ENCODE measurements around the gene EML3. TPM values are rescaled to one million over a fixed set of nuclear protein-coding genes. Genes with fewer than 3 reads are reported as not detected.
"Not testable (repeated sequence)": the region's sequence is repeated elsewhere in the genome, so short reads cannot be mapped to it uniquely, and the experiment has no call there.

EML3 gene
- total RNA-seq, 1 donor from 2014 or later, result 4.5 TPM

DNA sequence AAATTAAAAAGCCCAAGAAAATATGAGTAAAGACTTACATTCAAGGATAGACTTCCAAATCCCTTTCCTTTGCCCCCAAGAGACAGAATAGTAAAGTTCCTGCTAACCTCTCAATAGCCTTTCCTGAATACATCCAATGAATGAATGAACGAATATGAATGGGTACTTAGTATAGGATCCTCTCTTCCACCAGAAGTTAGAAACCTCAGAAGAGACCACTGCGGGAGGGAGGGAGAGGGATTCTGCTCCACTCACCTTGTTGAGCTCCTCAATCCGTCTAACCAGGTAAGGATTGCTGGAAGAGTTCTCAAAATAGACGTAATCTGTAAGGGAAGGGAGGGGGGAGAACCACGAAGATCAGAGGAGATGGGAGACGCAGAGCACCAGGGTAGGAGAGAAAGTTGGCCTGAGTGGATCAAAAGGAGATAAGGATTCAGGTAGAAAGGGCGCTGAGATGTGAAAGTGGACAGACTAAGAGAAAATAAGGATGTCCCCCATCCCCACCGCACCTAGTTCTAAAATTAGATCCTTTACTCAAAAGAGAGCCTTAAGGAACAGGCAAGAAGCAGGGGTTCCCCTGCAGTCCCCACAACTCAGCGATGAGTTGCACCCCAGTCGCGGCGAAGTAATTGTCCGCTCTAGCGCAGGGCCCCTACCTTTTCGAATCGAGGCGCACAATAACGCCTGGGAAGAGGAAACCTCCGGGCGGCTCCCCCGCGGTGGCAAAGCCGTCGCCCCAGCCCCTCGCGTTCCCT lies 12.0 kb downstream of the EML3 start:
- no peak for DNase-seq

DNA sequence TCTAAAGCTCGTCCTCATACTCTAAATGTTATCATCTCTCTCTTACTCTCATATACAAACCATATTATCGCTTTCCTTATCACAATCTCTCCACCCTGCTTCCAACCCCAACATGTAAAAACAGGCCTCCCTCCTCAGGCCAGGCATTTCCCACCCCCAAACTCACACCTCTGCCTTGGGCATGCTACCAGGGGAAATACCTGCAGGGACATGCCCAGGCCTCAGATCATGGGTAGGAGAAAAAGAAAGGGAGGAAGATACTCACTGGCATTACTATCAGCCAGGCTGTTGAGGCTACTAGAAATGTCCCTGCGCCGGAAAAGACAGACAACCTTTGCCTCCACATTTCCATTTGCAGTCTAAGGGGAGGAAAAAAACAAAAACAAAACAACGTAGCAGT lies 12.7 kb downstream of the EML3 start:
- no peak for DNase-seq

DNA sequence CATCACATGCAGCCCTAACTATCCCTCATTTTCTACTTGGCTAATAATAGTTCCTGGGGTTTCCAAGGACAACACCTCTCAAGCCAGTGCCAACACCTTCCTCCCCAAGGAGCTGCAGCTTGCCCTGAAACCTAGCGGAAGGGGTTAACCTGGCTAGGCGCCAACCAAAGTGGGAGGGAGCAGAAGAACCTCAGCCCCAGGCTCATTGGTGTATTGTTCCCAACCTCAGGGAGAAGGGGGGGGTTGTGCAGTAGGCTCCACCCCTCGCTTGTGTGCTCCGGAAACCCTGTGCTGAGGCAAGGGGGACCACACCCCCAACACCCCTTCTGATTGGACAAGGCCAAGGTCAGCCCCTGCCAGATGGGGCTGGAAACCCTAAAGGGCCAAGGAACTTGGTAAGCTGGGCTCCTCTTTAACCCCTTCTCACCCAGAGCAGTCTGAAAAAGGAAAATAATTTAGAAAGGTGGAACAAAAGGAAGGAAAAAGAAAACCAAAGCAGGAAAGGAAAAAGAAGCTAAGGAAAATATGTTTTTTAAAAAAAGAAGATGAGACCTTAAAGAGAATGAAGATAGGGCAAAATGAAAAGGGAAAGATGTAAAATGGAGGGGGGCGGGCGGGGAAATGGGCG lies 13.4 kb downstream of the EML3 start:
- peak; percentile 85 for DNase-seq

DNA sequence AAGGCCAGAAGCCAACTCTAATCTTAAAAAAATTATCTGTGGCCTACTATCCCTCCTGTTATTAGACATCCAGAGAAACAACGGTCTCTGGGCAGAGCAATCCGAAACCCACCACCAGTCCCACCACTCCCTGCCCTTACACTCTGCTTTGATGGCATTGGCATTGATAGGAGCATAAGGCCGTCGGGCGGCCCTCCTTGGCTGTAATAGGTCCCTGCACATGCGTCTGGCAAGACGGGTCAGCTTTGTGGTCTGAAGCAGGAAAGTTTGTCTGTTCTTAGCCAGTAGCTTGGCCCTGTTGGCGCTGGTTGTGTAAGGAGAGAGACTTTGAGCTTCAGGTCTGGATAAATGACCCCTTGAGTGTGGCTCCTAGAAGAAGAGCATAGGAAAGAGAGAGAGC lies 17.5 kb downstream of the EML3 start:
- DNase-seq, result no peak

DNA sequence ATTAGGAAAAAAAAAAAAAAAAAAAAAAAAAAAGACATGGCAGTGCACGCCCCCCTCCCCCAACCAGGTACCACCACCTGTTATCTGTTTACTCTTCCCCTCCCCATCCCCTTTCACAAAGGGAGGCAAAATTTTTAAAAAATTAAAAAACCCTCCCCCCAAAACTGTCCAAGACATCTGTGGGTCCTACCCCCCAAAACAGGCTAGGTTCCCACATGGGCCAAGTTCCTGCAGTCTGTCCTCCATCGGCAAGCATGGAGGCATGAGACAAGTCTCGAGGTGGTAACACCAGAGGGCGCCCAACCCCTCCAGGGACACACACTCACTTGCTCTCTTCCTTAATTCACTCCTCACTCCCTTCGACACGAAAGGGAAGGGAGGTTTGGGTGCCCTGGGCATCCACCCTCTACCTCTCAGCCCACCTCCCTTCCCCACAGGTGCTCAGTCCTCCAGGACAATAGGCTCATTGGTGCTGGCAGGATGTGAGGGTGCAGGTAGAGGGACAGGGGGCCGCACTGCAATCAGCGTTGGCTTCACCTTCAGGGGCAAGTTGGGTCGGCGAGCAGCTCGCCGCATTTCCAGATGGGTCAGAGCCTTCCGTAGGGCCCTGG lies 19.0 kb downstream of the EML3 start:
- DNase-seq, result peak; percentile 39

DNA sequence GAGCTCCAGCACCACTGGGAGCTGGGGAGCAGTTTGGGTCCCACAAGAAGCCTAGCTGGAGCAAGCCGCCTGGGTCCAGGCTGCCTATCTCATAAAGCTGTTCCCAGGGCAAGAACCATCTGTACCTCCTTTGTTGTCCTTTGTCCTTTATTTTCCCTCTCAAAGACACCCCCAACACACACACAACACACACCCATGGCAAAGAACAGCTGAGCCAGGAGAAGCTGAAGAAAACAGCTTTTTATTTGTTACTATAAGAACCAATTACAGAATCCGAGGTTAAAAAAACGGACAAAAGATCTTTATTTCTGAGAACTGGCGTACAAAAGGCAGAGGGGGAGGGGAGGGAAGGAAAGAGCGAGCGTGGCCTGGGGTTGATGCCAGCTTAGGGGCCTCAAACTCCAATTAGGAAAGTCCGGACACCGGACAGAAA lies 19.6 kb downstream of the EML3 start:
- no peak for DNase-seq

DNA sequence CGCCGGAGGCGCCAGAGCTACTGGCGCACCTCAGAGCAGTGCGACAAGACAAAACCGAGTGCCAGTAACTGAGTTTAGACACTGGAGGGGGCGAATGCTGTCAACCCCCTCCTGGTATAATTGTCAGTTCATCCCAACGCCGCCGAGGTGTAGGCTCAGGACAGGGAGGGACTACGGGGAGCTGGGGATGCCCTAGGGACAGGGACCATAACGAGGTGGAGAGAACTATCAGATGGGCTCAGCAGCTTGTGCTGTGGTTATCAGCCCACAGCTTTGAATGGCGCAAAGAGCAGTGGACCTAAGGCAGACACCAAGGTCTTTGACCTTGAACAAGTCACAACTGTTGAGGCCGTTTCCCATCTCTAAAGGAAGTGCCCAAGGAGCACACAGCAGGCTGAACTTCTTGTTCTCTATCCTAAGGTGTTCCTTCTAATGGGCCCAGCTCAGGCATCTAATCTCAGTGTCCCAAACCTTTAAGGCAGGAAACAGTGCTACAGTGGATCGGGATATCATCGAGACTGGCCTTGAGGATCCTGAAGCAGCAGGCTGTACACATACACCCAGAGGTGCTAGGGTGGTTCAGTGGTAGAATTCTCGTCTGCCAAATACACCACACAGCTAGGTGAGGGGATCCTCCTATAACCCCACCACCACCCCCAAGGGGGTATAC lies 20.3 kb downstream of the EML3 start:
- no peak for DNase-seq

DNA sequence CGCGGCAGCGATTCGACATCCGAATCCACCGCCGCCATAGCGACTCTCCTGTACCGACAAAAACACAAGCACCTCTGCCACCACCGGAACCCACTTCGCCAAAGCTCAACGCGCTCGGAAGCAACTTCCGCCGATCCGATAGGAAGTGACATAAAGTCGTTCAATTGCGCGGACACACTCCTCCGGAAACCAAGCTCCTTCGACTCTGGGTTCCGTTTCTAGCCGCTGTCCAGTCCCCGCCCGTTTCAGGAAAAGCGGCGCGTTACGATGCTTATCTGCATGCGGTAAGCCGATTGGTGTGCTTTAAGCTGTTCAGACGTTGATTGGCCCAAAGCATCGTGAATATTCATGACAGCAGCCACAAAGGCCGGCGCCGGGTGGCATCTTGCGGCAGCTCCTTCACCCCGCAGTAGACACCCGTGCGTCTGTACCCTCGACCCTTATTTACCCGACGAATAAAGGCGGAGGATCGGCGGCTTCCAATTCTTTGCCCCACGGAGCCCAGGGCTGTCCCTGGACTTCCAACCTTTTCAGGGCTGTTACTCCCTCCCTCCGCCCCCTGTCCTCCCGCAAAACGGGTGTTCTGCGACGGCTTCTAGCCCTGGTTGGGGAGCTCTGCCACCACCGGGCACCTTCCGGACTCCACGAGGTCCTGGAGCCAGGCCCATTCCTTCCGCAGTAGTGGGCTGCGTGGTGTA lies 21.0 kb downstream of the EML3 start, which contains the start of gene TUT1:
Gene TUT1 (minus strand): TSS at position 76 of the 698 bp plus-strand sequence. CDS start 38 bp downstream, at position 38.
- peak; percentile 98 for DNase-seq

DNA sequence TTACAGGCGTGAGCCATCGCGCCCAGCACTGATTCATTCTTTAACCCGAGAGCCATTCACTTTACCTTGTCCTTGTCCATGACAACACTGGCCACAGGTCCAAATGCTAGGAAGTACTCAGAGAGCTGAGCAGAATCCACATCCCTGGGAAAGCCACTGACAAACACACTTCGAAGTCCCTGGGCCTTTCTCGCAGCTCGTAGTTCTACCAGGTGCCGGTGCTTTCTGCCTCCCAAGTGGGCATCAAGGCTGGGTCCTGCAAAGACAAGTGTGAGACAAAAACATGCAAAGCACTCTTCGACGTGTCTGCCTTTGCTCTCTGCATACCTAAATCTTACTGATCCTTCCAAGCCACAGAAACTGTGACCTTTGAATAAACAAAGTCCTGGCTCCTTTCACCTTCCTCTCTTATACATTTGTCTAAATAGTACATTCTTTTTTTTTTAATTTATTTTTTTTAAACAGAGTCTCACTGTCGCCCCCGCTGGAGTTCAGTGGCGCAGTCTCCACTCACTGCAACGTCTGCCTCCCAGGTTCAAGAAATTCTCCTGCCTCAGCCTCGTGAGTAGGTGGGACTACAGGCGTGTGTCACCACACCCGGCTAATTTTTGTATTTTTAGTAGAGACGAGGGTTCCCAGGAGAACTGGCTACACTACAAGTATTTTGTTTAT lies 23.5 kb downstream of the EML3 start:
- no peak for DNase-seq

DNA sequence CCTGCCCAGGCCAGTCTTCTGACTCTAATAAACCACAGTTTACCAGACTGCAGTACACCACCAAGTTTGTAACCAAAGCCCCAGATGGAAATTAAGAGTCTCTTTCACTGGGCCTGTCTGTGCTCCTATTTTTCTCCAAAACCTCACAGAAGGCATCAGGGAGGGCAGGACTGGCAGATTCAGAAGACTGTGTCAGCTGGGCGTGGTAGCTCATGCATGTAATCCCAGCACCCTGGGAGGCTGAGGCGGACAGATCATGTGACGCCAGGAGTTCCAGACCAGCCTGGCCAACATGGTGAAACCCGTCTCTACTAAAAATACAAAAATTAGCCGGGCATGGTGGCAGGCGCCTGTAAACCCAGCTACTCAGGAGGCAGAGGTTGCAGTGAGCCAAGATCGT lies 27.2 kb downstream of the EML3 start:
- DNase-seq, result not testable (repeated sequence)

DNA sequence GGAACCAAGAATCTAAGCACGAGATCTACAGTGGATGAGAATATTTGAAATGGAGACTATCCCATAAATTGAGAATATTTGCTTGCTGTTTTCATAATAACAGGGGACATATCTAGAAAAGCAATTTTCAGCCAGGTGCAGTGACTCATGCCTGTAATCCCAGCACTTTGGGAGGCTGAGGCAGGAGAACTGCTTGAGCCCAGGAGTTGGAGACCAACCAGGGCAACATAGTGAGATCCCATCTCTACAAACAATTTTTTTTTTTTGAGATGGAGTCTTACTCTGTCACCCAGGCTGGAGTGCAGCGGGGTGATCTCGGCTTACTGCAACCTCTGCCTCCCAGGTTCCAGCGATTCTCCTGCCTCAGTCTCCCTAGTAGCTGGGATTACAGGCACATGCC lies 30.8 kb downstream of the EML3 start:
- not testable (repeated sequence) for DNase-seq

DNA sequence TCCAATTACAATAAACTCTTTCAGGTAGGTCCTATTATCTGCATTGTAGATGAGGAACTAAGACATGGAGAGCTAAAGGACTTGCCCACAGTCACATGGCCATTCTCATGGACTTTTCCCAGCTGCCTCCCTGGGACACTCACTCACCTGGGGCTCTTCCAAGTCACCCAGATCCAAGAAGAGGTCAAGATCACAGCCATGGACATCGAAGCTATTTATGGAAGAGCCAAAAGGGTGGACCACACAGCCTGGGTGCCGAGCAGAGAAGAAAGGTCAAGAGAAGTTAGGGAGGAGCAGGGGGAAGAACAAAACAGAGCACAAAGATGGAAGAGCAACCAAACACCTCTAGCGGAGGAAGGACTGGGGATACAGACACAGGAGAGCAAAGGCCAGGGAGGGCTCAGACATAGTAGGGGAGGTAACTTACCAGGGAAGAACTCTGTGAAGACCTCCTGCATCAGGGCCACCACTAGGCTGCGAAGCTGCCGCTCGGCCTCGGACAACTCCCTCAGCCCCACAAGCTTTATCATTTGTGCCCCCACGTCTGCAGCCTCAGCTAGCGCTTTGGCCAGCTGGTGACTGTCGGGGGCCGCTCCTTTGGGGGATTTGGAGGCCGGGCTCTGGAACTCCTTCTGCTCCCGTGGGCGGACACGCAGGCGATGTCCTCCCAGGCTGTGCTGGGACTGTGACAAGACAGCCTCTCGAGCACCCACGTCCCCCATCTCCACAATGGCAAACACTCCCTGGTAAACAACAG lies 31.4 kb downstream of the EML3 start:
- DNase-seq, result no peak

DNA sequence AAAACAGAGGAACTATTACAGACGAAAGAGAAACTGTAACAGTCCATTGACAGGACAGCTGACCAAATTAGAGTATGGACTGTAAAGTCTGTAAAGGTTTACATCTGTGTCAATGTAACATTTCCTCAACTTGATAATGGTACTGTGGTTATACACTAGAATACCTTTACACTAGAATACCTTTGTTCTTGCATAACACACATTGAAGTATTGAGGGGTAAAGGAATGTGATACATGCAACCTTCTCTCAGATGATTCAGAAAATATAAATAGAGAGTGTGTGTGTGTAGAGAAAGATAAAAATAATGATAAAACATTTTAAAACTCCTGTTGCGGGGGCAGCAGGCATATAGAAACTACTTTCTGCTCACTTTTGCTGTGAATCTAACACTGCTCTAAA lies 33.3 kb downstream of the EML3 start:
- no peak for DNase-seq

DNA sequence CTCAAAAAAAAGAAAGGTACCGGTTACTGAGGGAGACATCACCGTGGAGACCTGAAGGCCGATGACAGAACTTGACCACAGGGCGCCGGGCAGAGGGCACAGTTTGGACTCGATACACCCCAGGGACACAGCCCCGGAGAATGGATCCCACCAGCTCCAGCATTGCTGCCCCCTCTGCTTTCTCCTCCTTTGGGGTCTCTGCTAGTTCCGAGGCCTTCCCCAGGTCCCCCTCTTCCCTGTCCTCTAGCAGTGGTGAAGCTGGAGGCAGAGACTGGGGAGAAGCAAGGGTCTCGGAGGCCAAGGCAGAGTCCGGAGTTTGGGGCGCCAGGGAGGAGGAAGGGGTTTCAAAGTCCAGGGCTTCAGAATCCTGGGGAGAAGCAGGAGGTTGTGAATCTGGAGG lies 34.0 kb downstream of the EML3 start:
- no peak for DNase-seq

DNA sequence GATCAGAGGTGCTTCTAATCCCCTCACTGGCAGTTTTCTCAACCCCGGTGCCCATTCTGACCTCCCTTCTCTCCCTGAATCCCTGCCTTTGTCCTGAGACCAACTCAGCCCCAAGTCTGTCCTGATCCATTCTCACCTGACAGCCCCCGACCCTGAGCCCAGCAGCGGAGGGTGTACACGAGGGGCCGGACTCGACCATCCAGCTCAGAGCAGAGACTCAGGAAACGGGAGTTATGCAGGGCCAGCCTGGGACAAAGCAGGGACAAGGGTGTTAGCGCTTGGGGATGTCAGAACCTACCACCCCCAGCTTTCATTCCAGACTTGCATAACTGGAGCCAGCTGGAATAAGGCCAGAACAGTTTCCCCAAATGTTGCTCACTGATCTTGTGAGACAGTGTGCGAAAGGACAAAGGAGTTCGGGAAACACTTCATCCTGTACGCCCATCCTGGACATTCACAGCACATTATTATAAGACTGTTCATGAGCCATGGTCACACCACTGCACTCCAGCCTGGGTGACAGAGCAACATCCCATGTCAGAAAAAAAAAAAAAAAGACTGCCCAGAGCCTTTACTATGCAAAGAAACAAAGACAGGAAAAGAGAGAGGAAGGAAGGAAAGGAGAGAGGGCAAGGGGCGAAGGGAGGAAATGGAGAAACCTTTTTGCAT lies 35.4 kb downstream of the EML3 start:
- DNase-seq, result no peak

DNA sequence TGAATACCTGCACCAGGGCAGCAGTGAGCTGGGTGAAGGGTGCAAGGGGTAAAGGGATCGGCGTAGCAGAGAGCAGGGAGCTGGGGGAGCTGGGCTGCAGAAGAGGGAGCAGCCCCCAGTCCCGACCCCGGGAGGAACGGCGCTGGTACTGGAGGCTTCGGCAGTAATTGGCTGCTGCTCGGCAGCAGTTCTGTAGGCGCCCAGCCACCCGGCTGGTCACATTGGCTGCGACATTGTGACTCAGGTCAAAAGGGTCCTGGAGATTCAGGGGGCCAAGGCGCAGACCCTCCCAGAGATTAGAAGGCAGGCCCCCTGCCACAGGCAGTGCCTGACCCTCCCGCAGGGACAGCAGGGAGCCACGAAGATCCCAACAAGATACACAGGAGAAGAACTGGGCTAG lies 36.7 kb downstream of the EML3 start:
- no peak for DNase-seq

DNA sequence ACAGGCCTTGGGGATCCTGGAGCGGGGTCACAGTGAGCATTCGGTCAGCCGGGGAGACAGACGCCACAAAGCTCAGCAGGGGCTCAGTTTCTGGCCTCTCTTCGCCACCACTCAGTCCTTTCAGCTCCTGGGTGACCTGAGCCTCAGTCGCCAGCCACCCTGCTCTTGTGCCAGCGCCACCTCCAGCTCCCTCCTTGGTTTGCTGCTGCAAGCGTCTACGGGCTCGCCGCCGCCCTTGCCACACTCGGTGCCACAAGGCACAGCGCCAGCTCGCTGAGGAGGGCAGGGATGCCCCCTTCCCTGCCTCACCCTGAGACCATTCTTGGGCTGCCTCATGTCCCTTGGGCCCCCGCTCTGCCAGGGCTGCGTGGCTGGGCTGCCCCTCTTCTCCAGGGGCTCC lies 37.4 kb downstream of the EML3 start:
- DNase-seq, result no peak

DNA sequence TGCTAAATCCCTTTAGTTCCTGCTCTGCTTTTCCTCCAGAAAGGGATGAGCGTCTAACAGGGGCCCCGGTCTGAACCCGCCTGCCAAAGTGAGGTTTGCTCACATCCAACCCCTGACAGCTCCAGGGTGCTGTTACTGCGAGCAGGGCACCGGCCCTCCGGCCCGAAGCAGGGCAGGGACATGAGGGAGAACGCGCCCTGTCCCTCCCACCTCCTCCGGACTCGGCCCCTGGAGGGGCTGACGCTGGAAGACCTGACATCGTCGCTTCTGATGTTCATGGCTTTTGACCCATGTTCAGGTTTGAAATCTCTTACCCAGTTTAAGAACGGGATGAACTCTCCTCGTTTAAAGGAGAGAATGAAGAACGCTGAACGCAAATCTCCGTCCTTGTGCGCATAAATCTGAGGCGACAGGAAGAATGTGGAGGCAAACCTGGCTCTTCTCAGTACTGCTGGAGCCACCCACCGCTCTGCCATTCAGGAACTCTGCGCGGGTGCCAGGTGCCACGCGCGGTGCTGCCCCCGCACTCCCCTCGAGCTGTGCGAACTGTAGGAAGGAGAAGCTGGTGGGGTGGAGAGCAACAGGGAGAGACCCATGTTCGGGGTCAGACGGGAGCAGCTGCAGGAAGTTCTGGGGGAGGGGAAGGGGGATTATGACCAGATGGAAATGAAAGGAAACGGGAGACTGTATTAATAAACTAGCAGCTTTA lies 38.1 kb downstream of the EML3 start:
- DNase-seq, result no peak

DNA sequence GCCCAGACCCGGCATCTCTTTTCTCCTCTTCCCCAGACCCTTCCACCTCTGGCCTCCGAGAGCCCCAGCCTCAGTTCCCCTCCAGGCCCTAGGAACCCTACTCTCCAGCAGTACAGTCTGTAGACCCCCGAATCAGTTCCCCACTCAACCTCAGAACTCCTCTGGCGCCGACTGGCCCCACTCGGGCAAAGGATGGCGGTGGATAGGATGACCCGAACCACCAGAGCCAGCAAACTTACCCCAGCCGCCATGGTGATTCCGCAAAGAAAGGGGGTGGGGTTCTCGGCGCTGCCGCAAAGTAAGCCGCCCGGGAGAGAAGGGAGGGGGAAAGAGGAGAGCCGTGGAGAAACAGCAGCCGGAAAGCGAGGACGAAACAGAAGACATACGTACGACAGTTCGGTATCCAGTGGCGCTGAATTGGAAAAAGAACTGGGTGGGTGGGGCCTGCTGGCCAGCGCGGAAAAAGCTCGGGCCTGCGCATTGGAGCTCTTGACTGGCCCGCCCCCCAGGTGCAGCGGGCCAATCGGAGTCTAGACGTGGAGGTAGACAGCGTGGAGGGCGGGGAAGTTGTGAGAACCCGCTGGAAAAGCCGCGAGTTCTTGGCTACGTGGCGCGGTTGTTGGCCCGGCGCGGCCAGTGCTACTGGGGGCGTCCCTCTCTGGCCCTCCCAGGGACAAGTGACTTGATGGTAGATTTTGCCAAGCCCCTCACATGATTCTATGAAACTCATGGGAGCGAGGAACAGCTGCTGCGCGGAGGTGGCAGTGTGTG lies 38.8 kb downstream of the EML3 start, which contains the start of gene EEF1G:
Gene EEF1G (minus strand): TSS at position 300 of the 771 bp plus-strand sequence. CDS start 49 bp downstream, at position 251.
- DNase-seq, result peak; percentile 97

All from occipital lobe (tissue), 2 donors.